Large intestine (tissue), 3 donors: ENCODE data around the gene U2AF1L4. TPM values are rescaled to one million over a fixed set of nuclear protein-coding genes. Genes with fewer than 3 reads are reported as not detected.
"Not testable (repeated sequence)": the region's sequence is repeated elsewhere in the genome, so short reads cannot be mapped to it uniquely, and the experiment has no call there.

ENCODE experiments used
- DNase-seq, 2 donors: peaks; one replicate each; pipeline versions ENCODE4 v3.0.0 to v3.0.0-alpha.2; 2013
- H3K27ac ChIP-seq: one replicate; pipeline ENCODE4 v1.5.1; 2013; ENCODE audit warnings: low read length
- H3K27me3 ChIP-seq: 2 replicates; pipeline ENCODE4 v1.6.1; 2013; ENCODE audit warnings: low read length; ENCODE audit not compliant: control insufficient read depth, insufficient read depth
- H3K36me3 ChIP-seq: 2 replicates; pipeline ENCODE4 v1.6.1; 2013; ENCODE audit warnings: low read length; ENCODE audit not compliant: control insufficient read depth, insufficient read depth
- H3K4me1 ChIP-seq: one replicate; pipeline ENCODE4 v1.6.1; 2013; ENCODE audit warnings: low read length; ENCODE audit not compliant: control insufficient read depth, insufficient read depth
- H3K4me3 ChIP-seq: one replicate; pipeline ENCODE4 v1.5.1; 2013; ENCODE audit warnings: low read length
- H3K9me3 ChIP-seq: one replicate; pipeline ENCODE4 v1.6.1; 2013; ENCODE audit warnings: mild to moderate bottlenecking, low read depth, low read length, moderate library complexity; ENCODE audit not compliant: control insufficient read depth
- WGBS: methylation state at CpG from one replicate; pipeline ENCODE4 v1.1.5; 2013; ENCODE audit warnings: low lambda C conversion rate; ENCODE audit not compliant: insufficient coverage; 5-methylcytosine and 5-hydroxymethylcytosine counted together
- polyA plus RNA-seq: library from polyadenylated mRNA; unstranded; fragments of 120-200 nt; gene quantifications from one replicate; pipeline ENCODE4 v1.2.1, GENCODE V29; 2013

U2AF1L4 gene
- polyA plus RNA-seq, 1 donor, result 31.2 TPM

GRCh38 chr19:35731779-35732405 lies 13.3 kb downstream of the U2AF1L4 start:
- Histone ChIP-seq H3K27ac (no peak overlapping the region), H3K27me3 (no peaks in the 10 kb centered on the region), H3K36me3 (peaks cover 96% of the 10 kb centered on the region), H3K9me3 (no peaks in the 10 kb centered on the region), H3K4me1 (no peaks in the 10 kb centered on the region), H3K4me3 (no peak overlapping the region)
- no CpG with 5 or more reads among the region's 21 CpGs for WGBS
- DNase-seq, result no peak

- Histone ChIP-seq H3K4me1 (no peaks in the 10 kb centered on the region), H3K4me3 (no peak overlapping the region), H3K36me3 (peaks cover 95% of the 10 kb centered on the region), H3K9me3 (no peaks in the 10 kb centered on the region), H3K27me3 (no peaks in the 10 kb centered on the region), H3K27ac (no peak overlapping the region)
- DNase-seq, result no peak
- no CpG with 5 or more reads among the region's 9 CpGs for WGBS
Observed at GRCh38 chr19:35731353-35731752, 13.9 kb downstream of the U2AF1L4 start.

GRCh38 chr19:35730326-35730725 lies 14.9 kb downstream of the U2AF1L4 start:
- Histone ChIP-seq H3K4me1 (no peaks in the 10 kb centered on the region), H3K9me3 (no peaks in the 10 kb centered on the region), H3K27ac (no peak overlapping the region), H3K4me3 (no peak overlapping the region), H3K36me3 (peaks cover 96% of the 10 kb centered on the region), H3K27me3 (no peaks in the 10 kb centered on the region)
- no peak for DNase-seq
- no CpG with 5 or more reads among the region's 18 CpGs for WGBS

- no peak for DNase-seq
- WGBS, result no CpG with 5 or more reads among the region's 11 CpGs
- no peak overlapping the region for H3K4me3 ChIP-seq
- no peaks in the 10 kb centered on the region for H3K27me3 ChIP-seq
- no peaks in the 10 kb centered on the region for H3K4me1 ChIP-seq
- no peak overlapping the region for H3K27ac ChIP-seq
- H3K36me3 ChIP-seq, result peaks cover 97% of the 10 kb centered on the region
- no peaks in the 10 kb centered on the region for H3K9me3 ChIP-seq
Observed at GRCh38 chr19:35729763-35730162, 15.5 kb downstream of the U2AF1L4 start.

GRCh38 chr19:35729021-35729420 lies 16.2 kb downstream of the U2AF1L4 start:
- WGBS, result no CpG with 5 or more reads among the region's 18 CpGs
- H3K36me3 ChIP-seq, result peaks cover 97% of the 10 kb centered on the region
- no peaks in the 10 kb centered on the region for H3K9me3 ChIP-seq
- H3K27me3 ChIP-seq, result no peaks in the 10 kb centered on the region
- no peak overlapping the region for H3K4me3 ChIP-seq
- H3K27ac ChIP-seq, result no peak overlapping the region
- H3K4me1 ChIP-seq, result no peaks in the 10 kb centered on the region
- no peak for DNase-seq

GRCh38 chr19:35727956-35728706 lies 17.1 kb downstream of the U2AF1L4 start:
- Histone ChIP-seq H3K4me3 (no peak overlapping the region), H3K9me3 (no peaks in the 10 kb centered on the region), H3K27ac (no peak overlapping the region), H3K4me1 (no peaks in the 10 kb centered on the region), H3K36me3 (peaks cover 97% of the 10 kb centered on the region), H3K27me3 (no peaks in the 10 kb centered on the region)
- 93% methylated on average over 3 of the region's 19 CpGs for WGBS
- DNase-seq, result no peak

DNA sequence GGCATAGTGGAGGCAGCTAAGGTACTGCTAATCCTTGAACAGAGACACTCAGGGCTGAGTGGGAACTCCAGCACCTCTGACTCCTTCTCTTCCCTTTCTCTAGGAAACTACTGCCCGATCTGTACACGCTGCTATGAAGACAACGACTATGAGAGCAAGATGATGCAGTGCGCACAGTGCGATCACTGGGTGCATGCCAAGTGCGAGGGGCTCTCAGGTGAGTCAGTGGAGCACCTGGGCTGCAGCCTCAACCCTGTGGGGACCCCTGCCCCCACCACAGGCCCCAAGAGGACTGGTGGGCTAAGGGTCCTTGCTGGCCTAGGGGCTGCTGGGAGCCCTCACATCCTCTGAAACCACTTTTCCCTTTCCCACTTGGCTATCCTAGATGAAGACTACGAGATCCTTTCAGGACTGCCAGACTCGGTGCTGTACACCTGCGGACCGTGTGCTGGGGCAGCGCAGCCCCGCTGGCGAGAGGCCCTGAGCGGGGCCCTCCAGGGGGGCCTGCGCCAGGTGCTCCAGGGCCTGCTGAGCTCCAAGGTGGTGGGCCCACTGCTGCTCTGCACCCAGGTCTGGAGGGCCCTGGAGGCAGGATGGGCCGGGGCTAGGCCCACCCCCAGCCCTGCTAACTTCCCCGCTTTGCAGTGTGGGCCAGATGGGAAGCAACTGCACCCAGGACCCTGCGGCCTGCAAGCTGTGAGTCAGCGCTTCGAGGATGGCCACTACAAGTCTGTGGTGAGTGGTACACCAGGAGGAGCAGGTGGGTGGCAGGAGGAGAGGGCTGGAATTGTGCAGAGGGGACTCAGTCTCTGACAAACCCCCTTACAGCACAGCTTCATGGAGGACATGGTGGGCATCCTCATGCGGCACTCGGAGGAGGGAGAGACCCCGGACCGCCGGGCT lies 17.9 kb downstream of the U2AF1L4 start:
- Histone ChIP-seq H3K4me1 (no peaks in the 10 kb centered on the region), H3K36me3 (peaks cover 99% of the 10 kb centered on the region), H3K27ac (no peak overlapping the region), H3K9me3 (no peaks in the 10 kb centered on the region), H3K4me3 (no peak overlapping the region), H3K27me3 (no peaks in the 10 kb centered on the region)
- WGBS, result no CpG with 5 or more reads among the region's 25 CpGs
- no peak for DNase-seq

DNA sequence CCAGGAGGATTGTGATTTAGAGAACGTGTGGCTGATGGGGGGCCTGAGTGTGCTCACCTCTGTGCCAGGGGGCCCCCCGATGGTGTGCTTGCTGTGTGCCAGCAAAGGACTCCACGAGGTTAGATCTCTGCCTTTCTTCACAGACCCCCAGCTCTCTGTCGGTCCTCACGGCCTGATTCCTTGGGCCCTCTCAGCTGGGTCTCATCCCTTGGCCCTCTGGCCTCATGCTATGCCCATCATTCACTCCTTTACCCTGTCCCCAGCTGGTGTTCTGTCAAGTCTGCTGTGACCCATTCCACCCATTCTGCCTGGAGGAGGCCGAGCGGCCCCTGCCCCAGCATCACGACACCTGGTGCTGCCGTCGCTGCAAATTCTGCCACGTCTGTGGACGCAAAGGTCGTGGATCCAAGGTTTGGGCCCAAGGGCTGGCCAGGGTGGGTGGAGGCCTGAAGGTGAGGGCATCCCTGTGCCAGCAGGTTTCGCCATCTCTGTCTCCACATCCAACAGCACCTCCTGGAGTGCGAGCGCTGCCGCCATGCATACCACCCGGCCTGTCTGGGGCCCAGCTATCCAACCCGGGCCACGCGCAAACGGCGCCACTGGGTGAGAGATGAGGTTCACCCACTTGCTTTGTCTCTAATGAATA lies 19.9 kb downstream of the U2AF1L4 start:
- Histone ChIP-seq H3K9me3 (no peaks in the 10 kb centered on the region), H3K27ac (no peak overlapping the region), H3K27me3 (no peaks in the 10 kb centered on the region), H3K36me3 (peaks cover 92% of the 10 kb centered on the region), H3K4me3 (no peak overlapping the region), H3K4me1 (no peaks in the 10 kb centered on the region)
- no CpG with 5 or more reads among the region's 23 CpGs for WGBS
- DNase-seq, result no peak

GRCh38 chr19:35724560-35724959 lies 20.7 kb downstream of the U2AF1L4 start:
- H3K4me1 ChIP-seq, result peaks cover 3% of the 10 kb centered on the region
- H3K4me3 ChIP-seq, result no peak overlapping the region
- no peak overlapping the region for H3K27ac ChIP-seq
- H3K9me3 ChIP-seq, result no peaks in the 10 kb centered on the region
- peaks cover 92% of the 10 kb centered on the region for H3K36me3 ChIP-seq
- no peak for DNase-seq
- no peaks in the 10 kb centered on the region for H3K27me3 ChIP-seq
- WGBS, result no CpG with 5 or more reads among the region's 12 CpGs

- H3K4me3 ChIP-seq, H3K9me3 ChIP-seq, H3K4me1 ChIP-seq, H3K27me3 ChIP-seq, DNase-seq, H3K27ac ChIP-seq: not testable (repeated sequence)
- whole genome bisulfite sequencing, result no CpG with 5 or more reads among the region's 7 CpGs
- peaks cover 89% of the 10 kb centered on the region for H3K36me3 ChIP-seq
Observed at GRCh38 chr19:35724132-35724531, 21.1 kb downstream of the U2AF1L4 start.
